Stomach (tissue), 19 donors: ENCODE measurements around the gene DYSF. TPM values are rescaled to one million over a fixed set of nuclear protein-coding genes. Genes with fewer than 3 reads are reported as not detected.
A peak's percentile ranks its signal among the peaks of the same experiment; 100 is the strongest.
"Not testable (repeated sequence)": the region's sequence is repeated elsewhere in the genome, so short reads cannot be mapped to it uniquely, and the experiment has no call there.

Source experiments
- DNase-seq, 2 donors: peaks; one replicate each; pipeline versions ENCODE4 v3.0.0 to v3.0.0-alpha.2; 2013 to 2019
- H3K27ac ChIP-seq, 5 donors: fragments of 200-600 bp in 4 of 5; sonication (generic) in 4 of 5; one replicate each; pipeline ENCODE4 v1.5.1; 2013 to 2019; ENCODE audit warnings: mild to moderate bottlenecking in 1 of 5, moderate library complexity in 1 of 5
- H3K27me3 ChIP-seq, 3 donors: fragments of 200-600 bp; sonication (generic); one replicate each; pipeline ENCODE4 v1.5.1; 2017 to 2019; ENCODE audit warnings: mixed run types in 1 of 3
- H3K36me3 ChIP-seq, 4 donors: fragments of 200-600 bp; sonication (generic); 1 replicate in 3 of 4; 2 replicates in 1 of 4; pipeline ENCODE4 v1.5.1; 2016 to 2019
- H3K4me1 ChIP-seq, 4 donors: fragments of 200-600 bp; sonication (generic); one replicate each; pipeline ENCODE4 v1.5.1; 2016 to 2019
- H3K4me3 ChIP-seq, 4 donors: fragments of 200-600 bp; sonication (generic) in 3 of 4; one replicate each; pipeline ENCODE4 v1.5.1; 2016 to 2019; ENCODE audit warnings: mild to moderate bottlenecking in 1 of 4
- H3K9me3 ChIP-seq, 4 donors: fragments of 200-600 bp; sonication (generic); one replicate each; pipeline ENCODE4 v1.5.1; 2016 to 2019
- CTCF ChIP-seq, 7 experiments: fragments of 450-650 bp in 4 of 7; fragments of 200-600 bp in 3 of 7; sonication (generic) in 3 of 7; IDR thresholded peaks; one replicate each; pipeline ENCODE4 v1.5.1; 2016 to 2019; ENCODE audit warnings: antibody characterized with exemption in 7 of 7, control low read depth in 2 of 7, mild to moderate bottlenecking in 1 of 7
- EP300 ChIP-seq: sonication (generic); formaldehyde crosslinking; IDR thresholded peaks from one replicate; pipeline ENCODE4 v1.6.1; 2017; ENCODE audit warnings: antibody characterized with exemption
- POLR2A ChIP-seq, 4 donors: fragments of 450-650 bp; IDR thresholded peaks; one replicate each; pipeline ENCODE4 v1.6.1; 2016; ENCODE audit warnings: antibody characterized with exemption in 4 of 4, control low read depth in 2 of 4, mild to moderate bottlenecking in 1 of 4, moderate library complexity in 1 of 4
- POLR2AphosphoS5 ChIP-seq, 3 donors: sonication (generic); formaldehyde crosslinking; IDR thresholded peaks; one replicate each; pipeline ENCODE4 v1.6.1; 2016; ENCODE audit warnings: antibody characterized with exemption in 3 of 3
- WGBS, 5 donors: extraction: QIAGEN DNeasy Blood & Tissue Kit in 3 of 5; methylation state at CpG; one replicate each; pipeline versions ENCODE4 v1.1.5 to v1.1.7; 2013 to 2018; 5-methylcytosine and 5-hydroxymethylcytosine counted together
- intact Hi-C: fragments of 100-400 bp; cut with DNase I; formaldehyde crosslinking; loops from one replicate; pipeline ENCODE4 v1.15.1; 2023; ENCODE audit warnings: low total_unique reads
- long read RNA-seq, 10 donors: transcript quantifications; one replicate each; lab custom pipeline, GENCODE V29; 2026
- polyA plus RNA-seq, 3 donors: library from polyadenylated mRNA; stranded (reverse); fragments of 200-250 nt; gene quantifications; one replicate each; pipeline ENCODE4 v1.2.3, GENCODE V29; 2013
- total RNA-seq, 5 donors: library from RNA; depleted of rRNA; stranded (reverse); fragments of >200 nt; gene quantifications; one replicate each; pipeline versions ENCODE4 v1.1.0 to v1.2.3, GENCODE V29; 2014 to 2016
- donor health status: healthy with polysubstance abuse.
- donor health status: Bipolar disorder and iron deficiency.
- donor health status: healthy.

Gene DYSF
- total RNA-seq (10 to 100 TPM in 3 of 5 donors, 1 to 10 TPM in 2; 5.8 to 13.4 (median 11.1) TPM), polyA plus RNA-seq (1 to 10 TPM; 2.1 to 4.3 (median 2.2) TPM)
- long read RNA-seq, donor 1, result 0 reads
- long read RNA-seq, donor 2, result 0 reads
- long read RNA-seq, donor 3, result 0 reads
- long read RNA-seq, donor 4, result 0 reads
- long read RNA-seq, donor 5, result 0 reads
- long read RNA-seq, donor 6, result 0 reads
- long read RNA-seq, donor 7, result 0 reads
- long read RNA-seq, donor 8, result 0 reads
- long read RNA-seq, donor 9, partial matches to known transcripts, result 0 of 1 reads
- long read RNA-seq, donor 9, other reads (novel, unspliced or antisense), result 0 of 1 reads
- long read RNA-seq, donor 10, result 0 reads

DNA sequence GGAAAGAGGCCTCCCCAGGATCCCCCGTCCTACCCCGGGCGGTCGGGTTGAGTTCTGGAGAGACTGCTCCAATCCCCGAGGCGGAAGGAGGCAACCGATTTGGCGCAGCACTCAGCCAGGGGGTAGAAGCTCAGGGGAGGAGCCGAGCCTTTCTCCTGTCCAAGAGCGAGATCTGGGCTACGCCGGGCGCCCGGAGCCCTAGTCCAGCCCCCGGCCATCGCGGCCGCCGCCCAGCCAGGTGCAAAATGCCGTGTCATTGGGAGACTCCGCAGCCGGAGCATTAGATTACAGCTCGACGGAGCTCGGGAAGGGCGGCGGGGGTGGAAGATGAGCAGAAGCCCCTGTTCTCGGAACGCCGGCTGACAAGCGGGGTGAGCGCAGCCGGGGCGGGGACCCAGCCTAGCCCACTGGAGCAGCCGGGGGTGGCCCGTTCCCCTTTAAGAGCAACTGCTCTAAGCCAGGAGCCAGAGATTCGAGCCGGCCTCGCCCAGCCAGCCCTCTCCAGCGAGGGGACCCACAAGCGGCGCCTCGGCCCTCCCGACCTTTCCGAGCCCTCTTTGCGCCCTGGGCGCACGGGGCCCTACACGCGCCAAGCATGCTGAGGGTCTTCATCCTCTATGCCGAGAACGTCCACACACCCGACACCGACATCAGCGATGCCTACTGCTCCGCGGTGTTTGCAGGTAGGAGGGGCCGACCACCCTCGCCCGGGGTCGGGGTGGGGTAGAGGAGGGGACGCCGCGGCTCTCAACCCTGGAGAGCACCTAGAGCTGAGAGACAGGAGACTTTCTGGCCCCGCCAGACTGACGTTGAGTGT, at the start of gene DYSF:
Gene DYSF (plus strand): TSS at position 158 of the 817 bp plus-strand sequence.
- H3K9me3 ChIP-seq, result no peaks in the 10 kb centered on the region
- TF ChIP-seq CTCF (IDR thresholded peaks at IDR 0.05) (no peak), POLR2A (IDR thresholded peaks at IDR 0.05) (no peak), POLR2AphosphoS5 (IDR thresholded peaks at IDR 0.05) (no peak), EP300 (no peak)
- H3K4me3 ChIP-seq, result peak within 1 kb of the TSS; percentile 54 to 64 (median 61)
- peak within 1 kb of the TSS in 4 of 5 donors; percentile 65 to 80 (median 70) for H3K27ac ChIP-seq
- intact Hi-C loops, result no loop called here
- 1 to 6% (median 1%) methylated on average over 48 to 66 of the region's 66 CpGs for WGBS, 5 donors
- H3K36me3 ChIP-seq, result no peaks in the 10 kb centered on the region
- DNase-seq, result peak; percentile 47 to 64
- peaks cover 28 to 66% (median 50%) of the 10 kb centered on the region in 4 donors for H3K4me1 ChIP-seq
- H3K27me3 ChIP-seq, result peaks cover 0 to 27% (median 16%) of the 10 kb centered on the region in 3 donors

DNA sequence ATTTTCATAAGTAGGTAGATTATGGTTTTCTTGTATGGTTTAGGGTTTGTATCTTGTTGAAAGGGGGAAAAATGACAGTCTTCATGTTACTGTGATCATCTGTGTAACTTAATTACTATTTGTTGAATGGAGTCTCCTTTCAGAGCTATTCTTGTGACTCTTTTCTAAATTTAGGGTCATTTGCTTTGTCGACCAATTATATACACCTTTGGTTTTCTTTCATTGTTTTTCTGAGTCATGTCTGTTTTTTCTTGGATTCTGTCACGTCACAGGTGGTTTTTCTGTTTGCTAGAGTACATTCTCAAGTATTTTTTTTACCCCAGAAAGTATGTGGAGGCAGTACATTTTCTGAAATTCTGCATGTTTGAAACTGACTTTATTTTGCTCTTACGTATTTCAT, 43.8 kb upstream of the DYSF start:
- peaks cover 23 to 63% (median 54%) of the 10 kb centered on the region in 4 donors for H3K36me3 ChIP-seq
- H3K9me3 ChIP-seq, result no peaks in the 10 kb centered on the region
- no peak overlapping the region for H3K4me3 ChIP-seq
- H3K4me1 ChIP-seq, result no peaks in the 10 kb centered on the region
- TF ChIP-seq POLR2AphosphoS5 (IDR thresholded peaks at IDR 0.05) (no peak), EP300 (no peak), CTCF (IDR thresholded peaks at IDR 0.05) (no peak), POLR2A (IDR thresholded peaks at IDR 0.05) (no peak)
- intact Hi-C loops, result no loop called here
- no peak for DNase-seq
- H3K27me3 ChIP-seq, result no peaks in the 10 kb centered on the region
- WGBS, 5 donors, result 89 to 95% (median 92%) methylated on average over 3 of the region's 3 CpGs
- no peak overlapping the region for H3K27ac ChIP-seq

GRCh38 chr2:71410696-71411095, 42.7 kb upstream of the DYSF start:
- Histone ChIP-seq H3K4me3 (no peak overlapping the region), H3K27me3 (no peaks in the 10 kb centered on the region), H3K4me1 (no peaks in the 10 kb centered on the region), H3K27ac (no peak overlapping the region), H3K9me3 (no peaks in the 10 kb centered on the region), H3K36me3 (peaks cover 18 to 52% (median 43%) of the 10 kb centered on the region in 4 donors)
- no peak for DNase-seq
- no peak for TF ChIP-seq EP300
- WGBS, 5 donors, result 80 to 93% (median 87%) methylated on average over 4 of the region's 4 CpGs
- intact Hi-C loops, result no loop called here

- Histone ChIP-seq H3K27ac (peak overlapping the region in 2 of 5 donors; percentile 0 to 48), H3K4me3 (peak overlapping the region; percentile 20 to 35 (median 26)), H3K4me1 (peaks cover 0 to 13% (median 3%) of the 10 kb centered on the region in 4 donors)
- H3K36me3 ChIP-seq, H3K9me3 ChIP-seq, H3K27me3 ChIP-seq, DNase-seq, intact Hi-C loops: not testable (repeated sequence)
- WGBS, 5 donors, result 0 to 16% (median 7%) methylated on average over 2 to 13 of the region's 15 CpGs; no CpG with 5 or more reads in 1 of the 5 donors
Observed at GRCh38 chr2:71416866-71417265, 36.5 kb upstream of the DYSF start.
